Measurements from ENCODE around the gene SLC16A12.
"Not testable (repeated sequence)": the region's sequence is repeated elsewhere in the genome, so short reads cannot be mapped to it uniquely, and the experiment has no call there.

The SLC16A12 gene

DNA sequence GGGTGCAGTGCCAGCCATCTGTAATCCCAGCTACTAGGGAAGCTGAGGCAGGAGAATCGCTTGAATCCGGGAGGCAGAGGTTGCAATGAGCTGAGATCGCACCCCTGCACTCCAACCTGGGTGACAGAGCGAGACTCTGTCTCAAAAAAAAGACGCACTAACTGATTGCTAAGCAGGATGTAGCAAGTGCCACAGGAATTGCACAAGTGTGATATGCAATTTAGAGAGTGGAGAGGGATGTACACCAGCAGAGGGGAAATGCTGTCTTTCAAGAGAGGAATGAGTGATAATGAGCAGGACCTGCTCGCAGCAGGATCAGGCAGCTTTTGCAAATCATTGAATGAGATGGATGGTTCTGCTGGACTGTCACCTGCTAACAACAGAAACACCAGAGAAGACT is 13.3 kb upstream of the SLC16A12 start:
- no peak for DNase-seq (ENCODE audit: low read depth in 3 of 3)

DNA sequence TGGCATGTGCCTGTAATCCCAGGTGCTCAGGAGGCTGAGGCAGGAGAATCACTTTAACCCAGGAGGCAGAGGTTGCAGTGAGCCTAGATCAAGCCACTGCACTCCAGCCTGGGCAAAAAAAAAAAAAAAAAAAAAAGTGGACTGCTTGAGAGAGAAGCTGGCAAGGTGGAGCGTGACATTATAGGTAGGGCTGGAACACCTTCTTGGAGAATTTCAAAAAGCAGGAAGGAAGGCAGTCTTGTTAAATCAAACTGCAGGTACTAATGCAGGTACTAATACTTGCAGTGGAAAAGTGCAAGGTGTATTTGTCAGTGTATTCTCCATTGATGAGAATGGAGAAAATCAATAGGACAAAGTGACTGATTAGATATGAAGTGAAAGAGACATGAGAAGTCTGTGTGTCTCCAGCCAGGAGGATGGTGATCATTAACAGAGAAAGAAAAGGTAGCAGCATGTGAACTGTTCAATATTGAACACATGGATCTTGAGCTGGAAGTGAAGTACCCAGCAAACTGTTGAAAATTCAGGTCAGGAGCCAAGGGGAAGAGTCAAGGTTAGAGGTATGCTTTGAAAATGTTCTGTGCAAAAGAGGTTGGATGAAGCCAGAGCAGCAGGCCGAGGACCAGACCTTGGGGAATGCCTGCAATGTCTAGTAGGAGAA is 12.6 kb upstream of the SLC16A12 start:
- no peak for DNase-seq (ENCODE audit: low read depth in 3 of 3)

DNA sequence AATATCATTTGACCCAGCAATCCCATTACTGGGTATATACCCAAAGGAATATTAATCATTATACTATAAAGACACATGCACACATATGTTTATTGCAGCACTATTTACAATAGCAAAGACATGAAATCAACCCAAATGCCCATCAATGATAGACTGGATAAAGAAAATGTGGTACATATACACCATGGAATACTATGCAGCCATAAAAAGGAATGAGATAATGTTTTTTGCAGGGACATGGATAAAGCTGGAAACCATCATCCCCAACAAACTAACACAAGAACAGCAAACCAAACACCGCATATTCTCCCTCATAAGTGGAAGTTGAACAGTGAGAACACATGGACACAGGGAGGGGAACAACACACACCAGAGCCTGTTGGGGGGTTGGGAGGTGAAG is 11.3 kb upstream of the SLC16A12 start:
- not testable (repeated sequence) for DNase-seq (ENCODE audit: low read depth in 3 of 3)

DNA sequence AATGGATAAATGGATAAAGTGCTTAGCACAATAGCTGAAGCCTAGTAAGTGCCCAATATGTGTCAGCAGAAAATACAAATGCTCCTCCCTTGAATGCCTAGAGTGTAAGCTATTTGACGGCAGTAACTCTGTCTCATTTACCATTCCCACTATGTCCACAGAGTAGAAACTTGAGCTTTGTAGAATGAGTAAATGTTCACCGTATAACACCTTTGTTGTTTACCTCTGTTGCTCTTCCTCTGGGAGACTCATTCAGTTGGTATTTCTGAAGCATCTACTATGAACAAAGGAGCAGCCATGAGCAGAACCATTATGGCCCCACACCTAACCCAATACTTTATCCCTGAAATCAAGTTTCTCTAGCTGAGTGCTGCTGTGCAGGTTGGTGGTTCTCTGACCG is 8.4 kb upstream of the SLC16A12 start:
- no peak for DNase-seq (ENCODE audit: low read depth in 3 of 3)

DNA sequence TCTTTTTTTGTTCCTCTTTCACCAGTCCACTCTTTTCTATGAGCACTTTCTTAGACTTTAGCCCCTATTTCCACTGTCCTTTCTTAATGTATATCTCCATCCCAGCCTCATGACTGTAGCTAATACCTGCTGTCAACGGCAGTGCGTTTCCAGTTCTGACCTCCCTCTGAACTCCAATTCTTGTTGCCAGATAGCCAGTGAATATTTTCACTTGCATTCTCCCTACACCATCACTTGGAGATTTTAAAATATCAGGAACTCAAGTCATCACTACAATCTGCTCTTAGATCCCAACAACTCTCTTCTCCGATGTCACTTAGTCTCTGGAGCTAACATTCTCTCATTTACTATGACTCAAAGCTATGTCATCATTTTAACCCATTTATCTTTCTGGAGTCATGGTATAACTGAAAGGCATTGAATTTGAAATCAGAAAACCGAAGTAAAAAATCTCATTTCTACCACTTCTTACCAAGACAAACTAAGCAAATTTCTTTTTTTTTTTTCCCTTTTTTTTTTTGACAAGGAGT is 5.1 kb upstream of the SLC16A12 start:
- no peak for DNase-seq (ENCODE audit: low read depth in 3 of 3)

DNA sequence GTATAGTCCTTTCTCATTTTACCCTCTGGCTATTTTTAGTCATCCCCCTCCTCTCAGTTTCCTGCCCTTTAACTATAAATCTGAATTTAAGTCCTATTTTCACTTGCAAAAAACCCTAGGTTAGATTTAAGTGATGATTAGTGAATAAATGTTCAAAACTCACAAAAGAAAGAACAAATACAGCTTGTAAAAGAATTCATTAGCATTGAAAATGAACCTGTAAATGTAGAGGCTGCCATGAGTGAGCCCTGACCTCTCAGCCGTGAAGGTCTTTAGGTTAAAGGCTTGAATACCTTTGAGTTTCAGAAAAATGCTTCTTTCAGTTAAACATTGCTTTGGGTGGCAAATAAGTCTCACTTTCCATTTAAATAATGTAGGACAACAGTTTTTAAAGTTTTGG is 2.0 kb upstream of the SLC16A12 start:
- no peak for DNase-seq (ENCODE audit: low read depth in 3 of 3)

DNA sequence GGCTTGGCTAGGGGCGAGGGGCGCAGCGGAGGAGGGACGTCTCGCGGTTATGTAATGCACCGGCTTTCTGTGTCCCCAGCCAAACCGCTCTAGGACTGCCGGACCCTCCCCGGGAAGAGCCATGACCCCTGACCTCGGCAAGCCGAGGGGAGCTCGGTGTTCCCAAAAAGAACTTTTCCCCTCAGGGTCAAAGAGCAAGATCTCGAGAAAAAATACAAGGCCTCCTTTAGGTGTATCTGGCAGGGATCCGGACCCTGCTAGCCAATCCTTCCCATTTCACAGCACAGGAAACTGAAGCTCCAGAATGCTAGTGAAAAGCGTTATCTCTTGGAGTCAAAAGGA is 590 bp upstream of the SLC16A12 start:
- no peak for DNase-seq (ENCODE audit: low read depth in 3 of 3)

DNA sequence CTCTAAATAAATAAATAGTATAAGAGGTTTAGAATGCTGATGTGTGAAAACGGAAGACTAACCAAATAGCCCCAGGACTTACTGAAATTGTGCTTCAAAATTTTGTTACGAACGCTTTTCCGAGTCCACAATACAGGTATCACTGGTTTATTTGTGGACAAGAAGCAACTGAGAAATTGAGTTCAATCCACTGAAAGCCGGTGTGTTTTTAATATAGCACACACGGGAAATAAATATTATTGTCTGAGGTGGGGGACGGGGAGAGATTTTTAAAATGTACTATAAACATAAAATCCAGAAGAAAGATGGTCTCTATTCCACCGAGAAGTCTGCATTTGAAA is 598 bp downstream of the SLC16A12 start:
- DNase-seq (ENCODE audit: low read depth in 3 of 3) = no peak

DNA sequence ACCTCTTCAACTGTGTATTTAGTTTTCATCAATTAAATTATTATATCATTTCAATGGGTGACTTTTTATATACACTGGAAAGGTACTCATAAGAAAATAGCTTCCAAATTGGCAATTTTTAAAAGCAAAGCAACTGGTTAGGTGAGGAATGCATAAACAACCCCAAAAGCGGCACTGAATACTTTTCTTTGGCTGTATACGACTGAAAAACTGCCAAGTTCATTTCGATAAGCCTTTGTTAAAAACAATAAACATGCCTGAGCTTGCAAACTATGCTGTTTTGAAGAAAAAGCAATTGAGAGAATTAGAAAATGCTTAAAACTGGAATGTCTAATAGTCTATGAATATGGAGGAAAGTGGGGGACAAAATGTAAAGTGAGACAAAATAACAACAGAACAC is 2.9 kb downstream of the SLC16A12 start:
- no peak for DNase-seq (ENCODE audit: low read depth in 3 of 3)

DNA sequence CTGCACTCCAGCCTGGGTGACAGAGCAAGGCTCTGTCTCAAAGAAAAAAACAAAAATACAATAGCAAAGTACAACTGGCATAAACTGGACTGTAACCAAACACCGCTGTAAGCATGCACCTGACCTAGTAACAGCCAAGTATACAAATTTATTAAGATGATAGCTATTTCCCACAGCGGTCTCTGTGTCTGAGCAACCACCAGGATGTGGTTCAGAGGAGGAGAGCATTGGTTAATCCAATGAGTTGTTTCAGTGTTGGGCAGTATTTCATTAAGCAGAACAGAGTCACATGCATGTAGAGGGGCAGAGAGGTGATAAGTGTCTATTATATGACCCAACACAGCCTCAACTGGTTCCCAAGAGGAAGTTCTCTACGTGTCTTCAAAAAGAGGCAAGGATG is 4.0 kb downstream of the SLC16A12 start:
- DNase-seq (ENCODE audit: low read depth in 3 of 3) = no peak

DNA sequence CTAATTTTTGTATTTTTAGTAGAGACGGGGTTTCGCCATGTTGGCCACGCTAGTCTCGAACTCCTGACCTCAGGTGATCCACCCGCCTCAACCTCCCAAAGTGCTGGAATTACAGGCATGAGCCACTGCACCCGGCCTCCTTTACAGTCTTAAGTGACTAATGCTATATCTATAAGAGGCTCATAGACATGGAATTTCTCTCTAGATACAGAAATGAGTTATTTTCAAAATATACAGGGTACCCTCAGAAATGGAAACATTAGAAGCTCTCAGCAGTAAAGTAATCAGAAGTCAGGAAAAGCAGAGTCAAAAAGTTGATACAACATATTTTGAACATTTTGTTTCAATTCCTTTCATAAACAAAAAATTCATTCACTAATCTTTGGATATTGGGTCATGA is 5.7 kb downstream of the SLC16A12 start:
- not testable (repeated sequence) for DNase-seq (ENCODE audit: low read depth in 3 of 3)

DNA sequence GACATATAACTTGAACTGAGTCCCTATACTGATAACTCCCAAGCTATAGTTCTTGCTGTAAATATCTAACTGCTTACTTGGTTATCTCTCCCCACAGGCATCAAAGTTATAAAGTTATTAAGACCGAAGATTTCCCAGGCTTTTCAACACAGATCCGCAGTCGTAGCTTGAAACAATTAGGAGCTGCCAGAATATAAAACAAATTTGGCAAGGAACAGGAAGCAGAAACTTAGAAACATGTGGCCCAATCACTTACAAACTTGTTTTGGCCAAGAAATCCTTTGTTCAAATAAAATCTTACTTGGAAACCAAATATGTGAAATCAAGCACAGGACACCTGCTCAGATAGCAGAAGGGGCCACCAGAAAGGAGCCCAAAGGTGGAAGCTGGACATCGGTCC is 9.0 kb downstream of the SLC16A12 start:
- no peak for DNase-seq (ENCODE audit: low read depth in 3 of 3)

DNA sequence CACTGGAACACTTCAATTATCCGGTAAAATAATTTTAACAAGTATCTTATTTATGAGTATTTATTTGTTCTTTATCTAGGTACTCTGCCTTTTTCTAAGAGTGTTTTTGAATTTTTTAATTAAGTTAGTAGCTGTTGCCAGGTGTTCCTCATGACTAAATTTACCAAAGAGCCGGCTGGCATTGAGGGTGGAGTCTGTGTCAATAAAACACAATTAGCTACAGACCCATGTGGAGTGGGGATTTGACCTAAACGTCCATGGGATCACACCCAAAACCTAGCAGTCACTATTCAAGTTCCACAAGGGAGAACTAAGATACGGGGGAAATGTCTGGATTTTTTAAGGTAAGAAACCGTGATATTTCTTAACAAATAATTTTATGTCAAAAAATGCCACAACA is 9.8 kb downstream of the SLC16A12 start:
- no peak for DNase-seq (ENCODE audit: low read depth in 3 of 3)

DNA sequence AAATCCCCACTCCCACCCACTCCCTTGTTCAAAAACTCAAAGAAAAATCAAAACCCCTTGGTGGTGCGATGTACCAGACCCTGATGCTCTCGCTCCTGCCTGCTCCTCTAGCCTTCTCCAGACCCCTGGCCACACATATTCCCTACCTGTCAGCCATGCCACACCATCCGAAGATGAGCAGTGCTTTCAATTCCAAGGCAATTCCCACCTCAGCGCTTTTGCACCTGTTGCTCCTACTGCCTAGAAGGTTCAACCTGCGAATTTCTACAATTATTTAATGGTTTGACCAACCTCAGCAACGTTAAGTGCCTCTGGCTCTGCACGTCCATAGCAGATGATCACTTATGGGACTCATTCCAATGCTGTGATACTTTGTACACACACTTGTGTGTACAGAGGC is 11.1 kb downstream of the SLC16A12 start:
- DNase-seq (ENCODE audit: low read depth in 3 of 3) = no peak

DNA sequence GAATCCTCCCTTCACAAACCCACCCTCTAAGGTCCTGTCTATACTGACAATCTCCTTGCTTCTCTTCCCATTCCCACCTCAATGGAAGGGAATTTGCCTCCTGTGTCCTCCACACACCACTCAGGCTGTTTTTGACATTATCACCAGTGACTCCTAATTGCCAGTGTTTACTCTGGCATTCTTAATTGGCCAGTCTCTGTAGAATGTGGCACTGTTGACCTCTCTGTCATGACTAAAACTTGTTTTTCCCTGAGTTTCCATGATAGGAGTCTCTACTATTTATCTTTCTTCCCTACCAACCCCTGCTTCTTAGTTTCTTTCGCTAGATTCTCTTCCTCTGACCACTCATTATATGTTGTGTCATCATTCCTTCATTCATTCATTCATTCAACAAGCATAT is 12.1 kb downstream of the SLC16A12 start:
- DNase-seq (ENCODE audit: low read depth in 3 of 3) = no peak

DNA sequence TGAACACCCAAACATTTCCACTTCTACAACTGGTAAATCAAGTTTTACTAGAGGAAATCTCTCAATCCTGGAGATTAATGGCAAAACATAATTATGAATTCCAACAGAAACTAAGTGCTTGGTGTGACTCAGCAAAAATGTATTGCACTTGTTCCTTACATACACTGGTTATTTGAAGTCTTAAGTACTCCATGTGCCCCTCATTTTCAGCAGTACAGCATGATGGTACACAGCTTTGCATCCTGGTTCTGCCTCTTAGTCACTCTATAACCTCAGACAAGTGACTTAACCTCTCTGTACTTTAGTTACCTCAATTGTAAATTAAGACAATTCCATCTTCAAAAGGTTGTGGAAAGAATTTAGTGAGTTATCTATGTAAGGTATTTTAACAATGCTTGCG is 12.9 kb downstream of the SLC16A12 start:
- DNase-seq (ENCODE audit: low read depth in 3 of 3) = no peak

DNA sequence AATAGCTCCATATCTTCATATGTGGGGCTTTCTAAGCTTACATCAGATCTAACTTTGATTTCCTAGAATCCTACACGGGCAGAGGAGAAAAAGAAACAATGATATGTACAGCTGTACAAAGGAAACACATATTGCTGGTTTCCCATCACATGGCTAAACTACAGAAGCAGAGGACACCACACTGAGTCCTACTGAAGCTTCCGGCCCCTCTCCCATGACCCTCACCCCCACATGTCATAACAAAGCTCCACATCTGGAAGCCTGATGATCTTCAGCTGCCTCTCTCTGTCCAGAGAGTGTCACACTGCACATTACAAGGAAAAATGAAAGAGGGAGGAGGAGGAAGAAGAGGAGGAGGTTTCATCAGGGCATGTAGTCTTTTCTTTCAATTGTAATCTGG is 14.0 kb downstream of the SLC16A12 start:
- no peak for DNase-seq (ENCODE audit: low read depth in 3 of 3)

DNA sequence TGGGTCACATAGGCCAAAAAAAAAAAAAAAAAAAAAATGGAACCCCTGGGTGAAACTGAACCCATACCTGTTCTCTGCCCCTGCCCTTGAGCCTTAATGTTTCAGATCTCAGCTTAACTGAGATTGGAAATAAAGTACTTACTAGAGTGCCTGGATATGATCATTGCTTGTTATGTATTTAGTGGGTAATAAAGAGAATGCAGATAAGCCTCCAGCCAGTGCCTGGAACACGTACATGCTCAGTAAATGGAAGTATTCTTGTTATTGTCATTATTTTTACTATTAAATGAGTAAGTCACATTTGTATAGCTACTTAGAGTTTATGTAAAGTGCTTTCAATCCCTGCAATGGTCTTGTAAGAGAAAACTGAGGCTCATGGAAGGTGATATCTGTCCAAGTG is 14.7 kb downstream of the SLC16A12 start:
- DNase-seq (ENCODE audit: low read depth in 3 of 3) = no peak

DNA sequence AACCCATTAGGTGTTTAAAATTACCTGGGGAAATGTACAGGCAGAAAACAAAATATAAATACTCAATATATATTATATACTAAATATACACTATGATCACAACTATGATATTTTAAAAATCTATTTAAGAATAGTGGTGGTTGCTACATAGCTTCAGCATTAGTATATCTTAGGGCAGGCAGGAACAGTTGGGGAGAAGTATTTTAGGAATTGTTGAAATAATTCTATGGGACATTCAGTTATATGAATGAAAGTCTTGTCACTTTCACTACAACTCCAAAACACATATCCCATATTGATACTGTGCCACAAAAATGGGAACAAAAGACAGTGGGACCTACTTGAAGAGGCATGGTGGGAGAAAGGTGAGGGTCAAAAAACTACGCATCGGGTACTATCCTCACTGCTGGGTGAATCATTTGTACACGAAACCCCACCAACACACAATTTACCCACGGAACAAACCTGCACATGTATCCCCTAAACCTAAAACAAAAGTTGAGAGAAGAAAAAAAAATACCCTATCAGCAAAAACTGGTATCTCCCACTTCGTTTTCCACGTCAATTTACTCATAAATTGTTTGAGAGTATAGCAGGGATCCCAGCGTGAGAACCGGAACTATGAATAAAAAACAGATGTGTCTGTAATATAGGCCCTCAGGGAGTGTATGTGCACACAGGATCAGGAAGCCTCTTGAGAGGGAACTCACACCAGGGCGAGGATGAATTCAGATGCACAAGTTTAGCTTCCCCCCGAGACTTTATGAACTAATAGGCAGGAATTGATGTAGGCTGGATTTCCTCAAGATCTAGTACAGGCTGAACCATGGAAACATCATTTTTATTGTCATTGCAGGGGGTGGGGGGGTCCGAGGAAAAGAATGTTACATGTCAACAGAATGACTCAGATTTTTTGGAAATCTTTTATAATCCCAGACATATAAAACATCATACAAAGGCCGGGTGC is 16.2 kb downstream of the SLC16A12 start:
- DNase-seq (ENCODE audit: low read depth in 3 of 3) = no peak

DNA sequence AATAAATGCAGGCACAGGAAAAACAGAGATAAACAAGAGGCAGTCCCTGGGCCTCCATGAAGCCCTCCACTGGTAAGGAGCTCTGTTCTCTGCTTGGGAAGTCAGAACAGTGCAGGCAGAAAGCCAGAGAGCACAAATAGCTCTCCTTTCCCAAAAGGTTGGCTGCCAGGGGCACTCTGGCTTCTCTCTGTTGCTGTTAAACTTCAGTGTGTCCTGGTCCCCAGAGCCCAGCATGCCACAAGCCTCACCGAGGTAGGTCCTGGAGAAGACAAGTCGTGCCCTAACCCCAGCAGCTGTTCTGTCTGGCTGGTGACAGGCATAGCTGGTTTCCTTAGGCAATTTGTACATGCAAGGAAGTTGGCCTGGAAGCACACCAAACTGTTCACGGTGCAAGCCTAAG is 17.3 kb downstream of the SLC16A12 start:
- no peak for DNase-seq (ENCODE audit: low read depth in 3 of 3)

DNA sequence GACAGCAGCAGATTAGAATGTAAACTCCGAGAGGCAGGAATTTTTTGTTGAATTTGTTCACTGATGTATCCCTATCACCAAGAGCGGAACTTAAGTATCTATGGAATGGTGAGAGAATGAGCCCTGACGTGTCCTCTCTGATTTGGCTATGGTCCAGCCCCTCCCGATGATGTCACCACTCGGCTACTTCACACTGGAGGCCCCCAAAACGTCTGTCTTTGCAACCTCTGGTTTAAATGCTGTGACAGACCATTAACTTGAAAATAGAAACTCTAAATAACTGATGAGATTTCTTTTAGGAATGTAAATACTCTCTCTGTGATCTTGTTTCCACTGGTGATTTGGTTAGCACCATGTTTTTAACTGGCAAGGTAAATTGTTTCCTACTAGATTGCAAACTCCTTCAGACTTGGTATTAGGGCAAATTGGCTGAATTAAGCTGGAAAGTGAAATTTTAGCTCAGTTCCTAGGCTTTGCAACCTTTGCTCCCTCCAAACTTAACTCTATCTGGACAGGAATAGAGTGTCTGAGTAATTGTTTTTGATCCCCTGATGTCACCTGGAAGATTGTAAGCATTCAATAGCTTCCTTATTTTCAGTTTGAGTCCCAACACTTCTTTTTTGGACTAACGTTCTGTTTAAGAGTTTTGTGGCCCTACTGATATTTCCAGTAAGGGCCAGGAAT is 19.1 kb downstream of the SLC16A12 start:
- DNase-seq (ENCODE audit: low read depth in 3 of 3) = no peak

DNA sequence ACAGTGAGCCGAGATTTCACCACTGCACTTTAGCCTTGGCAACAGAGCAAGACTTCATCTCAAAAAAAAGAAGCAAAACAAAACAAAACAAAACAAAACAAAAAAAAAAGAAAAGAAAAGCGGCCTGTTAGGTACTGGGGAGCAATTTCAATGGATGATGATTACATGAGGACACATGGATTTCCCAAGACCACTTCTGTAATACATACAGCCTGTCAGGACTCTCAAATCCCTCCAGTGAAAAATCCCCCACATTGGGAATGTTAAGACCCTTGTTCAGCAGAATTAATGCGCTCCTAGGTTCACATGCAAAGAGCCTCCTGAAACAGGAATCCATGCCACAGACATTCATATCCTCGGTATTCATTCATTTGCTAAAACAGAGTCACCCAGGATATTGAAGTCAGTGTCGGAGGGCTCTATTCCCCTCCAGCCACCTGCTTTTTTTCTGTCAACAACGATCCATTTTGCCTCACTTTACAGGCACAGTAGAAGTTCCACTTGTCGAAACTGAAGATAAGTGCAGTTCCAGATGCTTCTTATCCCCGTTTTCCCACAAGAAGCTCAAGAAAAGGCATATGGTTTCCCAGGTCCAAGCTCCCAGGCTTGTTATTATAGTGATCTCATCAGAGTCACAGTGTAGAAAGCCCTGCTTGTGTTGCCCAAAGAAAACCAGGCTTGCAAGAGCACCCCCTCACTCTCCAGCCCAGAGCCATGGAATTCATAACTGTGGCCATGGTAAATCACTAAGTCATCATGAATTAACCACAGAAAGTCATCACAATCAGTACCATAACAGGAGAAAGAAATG is 20.2 kb downstream of the SLC16A12 start:
- DNase-seq (ENCODE audit: low read depth in 3 of 3) = no peak

Data from stimulated activated CD4-positive, alpha-beta T cell treated with anti-CD3 and anti-CD28 coated beads, TNF-alpha, amount 100 ng/mL, for 24 hours (primary cell).